T-helper 1 cell treated with Interleukin-12 subunit alpha and Interleukin-12 subunit beta and Interleukin-4 antibody, amounts not matched to agents 30 ng/mL and 1 ng/mL, for 36 hours (primary cell): Measurements from ENCODE around the gene LRBA. TPM values are rescaled to one million over a fixed set of nuclear protein-coding genes. Genes with fewer than 3 reads are reported as not detected.
"Not testable (repeated sequence)": the region's sequence is repeated elsewhere in the genome, so short reads cannot be mapped to it uniquely, and the experiment has no call there.

Experiments used
- intact Hi-C: fragments of 100-400 bp; cut with micrococcal nuclease; formaldehyde crosslinking; loops from one replicate; pipeline ENCODE4 v1.15.1; 2024
- total RNA-seq: library from RNA; stranded (reverse); gene quantifications from 2 replicates; pipeline ENCODE4 v1.2.3, GENCODE V29; 2022

LRBA gene
- total RNA-seq, 1 donor from 2014 or later, result 49.3 TPM

DNA sequence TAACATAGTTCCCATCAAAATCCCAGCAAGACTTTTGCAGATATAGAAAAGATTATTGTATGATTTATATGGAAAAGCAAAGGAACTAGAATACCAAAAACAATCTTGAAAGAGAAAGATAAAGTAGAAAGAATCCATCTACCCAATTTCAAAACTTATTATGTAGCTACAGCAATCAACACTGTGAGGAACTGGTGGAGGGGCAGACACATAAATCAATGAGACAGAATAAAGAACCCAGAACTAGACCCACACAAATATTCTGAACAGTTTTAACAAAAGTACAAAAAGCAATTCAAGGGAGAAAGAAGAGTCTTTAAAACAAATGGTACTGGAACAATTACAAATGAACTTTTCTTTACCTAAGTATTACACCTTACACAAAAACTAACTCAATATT is 67.0 kb downstream of the LRBA start:
- intact Hi-C loops, result no loop called here

DNA sequence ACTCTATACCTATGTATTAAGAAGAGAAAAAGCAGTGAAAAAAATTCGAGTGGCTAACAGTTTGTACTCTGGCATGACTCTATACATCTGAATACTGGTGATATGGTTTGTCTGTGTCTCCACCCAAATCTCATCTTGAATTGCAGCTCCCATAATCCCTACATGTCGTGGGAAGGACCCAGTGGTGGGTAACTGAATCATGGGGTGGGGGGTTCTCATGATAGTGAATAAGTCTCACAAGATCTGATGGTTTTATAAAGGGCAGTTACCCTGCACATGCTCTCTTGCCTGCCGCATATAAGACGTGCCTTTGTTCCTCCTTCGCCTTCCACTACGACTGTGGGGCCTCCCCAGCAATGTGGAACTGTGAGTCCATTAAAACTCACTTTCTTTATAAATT is 70.4 kb downstream of the LRBA start:
- intact Hi-C loops, result no loop called here

DNA sequence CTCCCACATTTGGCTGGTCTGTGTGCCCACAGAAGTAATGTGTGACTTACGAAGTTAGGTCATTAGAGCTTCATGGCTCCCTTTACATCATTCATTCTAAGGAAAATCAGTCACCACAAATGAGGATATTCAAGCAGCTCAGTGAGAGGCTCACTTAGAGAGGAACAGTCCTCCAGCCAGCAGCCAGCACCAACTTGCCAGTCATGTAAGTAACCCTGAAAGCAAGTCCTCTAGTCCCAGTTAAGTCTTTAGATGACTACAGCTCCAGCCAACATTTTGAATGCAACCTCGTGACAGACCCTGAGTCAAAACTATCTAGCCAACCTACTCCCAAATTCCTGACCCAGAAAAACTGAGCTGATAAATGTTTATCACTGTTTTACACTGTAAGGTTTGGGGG is 71.3 kb downstream of the LRBA start:
- intact Hi-C loops, result no loop called here

DNA sequence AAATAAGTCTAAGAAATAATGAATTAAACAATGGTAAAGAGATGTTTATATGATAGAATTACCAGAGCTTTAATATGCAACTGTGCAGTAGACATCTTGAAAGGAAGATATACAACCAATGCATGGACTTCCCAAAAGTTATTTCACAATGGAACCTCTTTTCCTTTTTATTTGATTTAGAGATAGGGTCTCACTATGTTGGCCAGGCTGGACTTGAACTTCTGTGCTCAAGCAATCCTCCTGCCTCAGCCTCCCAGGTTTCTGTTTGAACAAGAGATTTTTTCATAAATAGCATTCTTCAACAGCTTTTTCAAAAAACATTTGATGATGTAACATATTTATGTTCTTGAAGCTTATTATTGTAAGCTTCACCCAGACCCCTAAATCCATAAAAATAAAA is 72.0 kb downstream of the LRBA start:
- intact Hi-C loops, result no loop called here

DNA sequence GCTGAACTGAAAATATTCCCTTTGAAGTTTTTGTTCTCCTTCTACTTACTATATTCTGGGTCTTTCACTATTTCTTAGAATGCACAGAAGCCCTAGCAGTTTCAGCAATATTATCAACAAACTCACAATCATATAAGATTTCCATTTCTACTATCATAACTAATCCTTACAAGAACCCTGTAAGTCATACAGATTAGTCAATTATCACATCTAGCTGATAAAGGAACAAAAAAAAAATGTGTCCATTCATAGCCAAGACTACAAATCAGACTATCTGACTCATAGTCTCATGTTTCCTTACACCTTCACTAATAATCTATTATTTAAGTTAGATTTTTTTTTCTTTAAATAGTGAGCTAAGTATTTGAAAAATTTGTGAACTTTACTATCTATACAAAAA is 72.5 kb downstream of the LRBA start:
- intact Hi-C loops, result no loop called here

DNA sequence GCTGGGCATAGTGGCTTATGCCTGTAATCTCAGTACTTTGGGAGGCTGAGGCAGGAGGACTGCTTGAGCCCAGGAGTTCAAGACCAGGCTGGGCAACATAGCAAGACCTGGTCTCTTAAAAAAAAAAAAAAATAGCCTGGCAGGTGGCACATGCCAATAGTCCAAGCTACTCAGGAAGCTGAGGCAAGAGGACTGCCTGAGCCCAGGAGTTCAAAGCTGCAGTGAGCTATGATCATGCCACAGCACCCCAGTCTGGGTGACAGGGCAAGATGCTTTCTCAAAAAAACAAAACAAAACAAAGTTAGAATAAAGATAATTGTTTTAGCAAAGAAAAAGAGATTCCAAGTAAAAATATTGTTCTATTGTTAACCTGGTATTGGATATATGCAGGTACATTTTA is 75.0 kb downstream of the LRBA start:
- intact Hi-C loops, result no loop called here

DNA sequence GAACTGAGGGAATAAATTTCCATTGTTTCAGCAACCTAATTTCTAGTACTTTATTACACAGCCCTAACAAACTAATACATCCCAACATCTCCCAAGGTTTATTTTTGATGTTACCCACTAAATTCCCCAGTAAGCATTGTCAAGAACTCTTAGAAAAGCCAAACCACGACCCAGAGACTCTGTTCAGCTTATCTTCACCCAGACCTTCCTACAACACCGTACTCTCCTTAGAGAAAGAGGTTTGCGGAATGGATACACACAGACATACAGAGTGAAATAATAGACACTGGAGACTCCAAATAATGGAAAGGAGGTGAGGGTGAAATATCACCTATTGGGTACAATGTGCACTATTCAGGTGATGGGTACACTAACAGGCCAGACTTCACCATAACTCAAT is 75.6 kb downstream of the LRBA start:
- intact Hi-C loops, result no loop called here

DNA sequence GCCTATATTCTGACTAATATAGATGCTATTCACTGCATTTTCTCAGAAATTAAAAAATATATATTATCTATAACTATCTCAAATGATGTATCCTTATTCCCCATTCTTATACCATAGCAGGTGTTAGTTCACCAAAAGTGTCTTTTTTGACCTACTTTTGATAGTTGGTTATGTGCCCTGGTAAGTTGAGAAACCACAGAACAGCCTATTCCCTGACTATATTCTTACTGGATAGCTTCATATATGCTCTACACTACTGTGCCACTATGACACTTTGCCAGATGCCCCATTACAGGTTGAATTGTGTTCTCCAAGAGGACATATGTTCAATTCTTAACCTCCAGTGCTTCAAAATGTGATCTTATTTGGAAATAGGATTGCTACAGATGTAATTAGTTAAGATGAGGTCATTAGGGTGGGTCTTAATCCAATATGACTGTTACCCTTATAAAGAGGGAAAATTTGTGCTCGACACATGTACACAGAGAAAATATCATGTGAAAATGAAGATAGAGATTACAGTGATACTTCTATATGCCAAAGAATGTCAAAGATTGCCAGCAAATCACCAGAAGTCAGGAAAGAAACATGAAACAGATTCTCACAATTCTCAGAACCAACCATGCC is 76.1 kb downstream of the LRBA start:
- intact Hi-C loops, result no loop called here

DNA sequence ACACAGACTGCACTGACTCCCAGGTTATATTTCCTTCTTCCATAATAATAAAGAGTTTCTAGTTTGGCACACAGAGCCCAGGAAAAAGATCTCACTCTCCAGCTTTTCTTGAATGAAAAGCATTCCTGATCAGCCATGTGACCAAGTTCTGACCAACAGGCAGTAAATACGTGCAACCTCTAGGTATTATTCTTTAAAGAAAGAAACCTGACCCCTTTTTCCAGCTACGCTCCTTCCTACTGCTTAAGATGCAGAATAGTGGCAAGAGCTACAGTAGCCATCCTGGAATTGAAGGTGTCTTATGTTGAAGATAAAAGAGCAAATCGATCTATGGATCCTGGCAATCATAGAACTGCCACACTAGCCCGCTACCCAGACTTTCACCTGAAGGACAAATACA is 76.7 kb downstream of the LRBA start:
- intact Hi-C loops, result no loop called here

DNA sequence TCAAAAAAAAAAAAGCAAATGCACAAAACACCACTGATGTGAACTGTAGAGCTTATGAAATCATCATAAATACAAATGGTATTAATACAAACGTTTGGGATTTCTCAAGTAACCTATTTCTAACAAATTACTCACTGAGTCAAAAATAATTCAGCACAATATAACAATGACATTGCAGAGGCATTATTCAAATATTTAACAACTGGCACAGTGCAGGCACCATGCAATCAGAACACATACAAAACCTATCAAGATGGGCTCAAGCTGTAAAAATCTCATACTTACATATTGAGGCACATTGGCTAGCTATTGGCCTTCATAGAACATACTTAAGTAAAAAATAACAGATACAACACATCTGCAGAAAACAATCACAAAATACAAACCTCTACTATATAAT is 81.1 kb downstream of the LRBA start:
- intact Hi-C loops, result no loop called here

DNA sequence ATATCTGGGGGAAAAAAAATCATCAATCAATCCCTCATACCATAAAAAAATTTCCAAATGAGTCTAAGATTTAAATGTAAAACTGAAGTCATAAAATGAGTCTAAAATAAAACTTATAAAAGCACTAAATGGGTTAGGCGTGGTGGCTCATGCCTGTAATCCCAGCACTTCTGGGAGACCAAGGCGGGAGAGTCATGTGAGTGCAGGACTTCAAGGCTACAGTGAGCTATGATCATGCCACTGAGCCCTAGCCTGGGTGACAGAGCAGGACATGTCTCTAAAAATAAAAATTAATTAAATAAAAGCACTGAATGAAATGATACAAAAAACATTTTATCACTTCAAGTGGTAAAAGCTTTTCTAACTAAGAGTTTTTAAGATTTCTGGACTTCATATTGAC is 83.3 kb downstream of the LRBA start:
- intact Hi-C loops, result no loop called here

DNA sequence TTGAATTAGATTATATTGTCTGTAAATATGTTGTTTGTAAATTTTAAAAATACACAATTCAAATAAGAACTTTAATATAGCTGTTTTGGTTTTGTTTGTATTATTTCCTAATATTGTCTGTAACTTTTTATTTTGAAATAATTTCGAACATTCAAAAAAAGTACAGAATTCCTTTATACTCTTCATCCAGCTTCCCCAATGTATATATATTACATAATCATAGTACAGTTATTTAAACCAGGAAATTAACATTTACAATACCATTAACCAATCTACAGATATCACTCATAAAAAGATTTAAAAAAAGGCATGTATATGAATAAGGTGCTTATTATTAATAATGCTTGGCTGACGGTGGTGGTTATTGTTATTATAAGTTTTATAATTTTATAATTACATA is 84.1 kb downstream of the LRBA start:
- intact Hi-C loops, result no loop called here

DNA sequence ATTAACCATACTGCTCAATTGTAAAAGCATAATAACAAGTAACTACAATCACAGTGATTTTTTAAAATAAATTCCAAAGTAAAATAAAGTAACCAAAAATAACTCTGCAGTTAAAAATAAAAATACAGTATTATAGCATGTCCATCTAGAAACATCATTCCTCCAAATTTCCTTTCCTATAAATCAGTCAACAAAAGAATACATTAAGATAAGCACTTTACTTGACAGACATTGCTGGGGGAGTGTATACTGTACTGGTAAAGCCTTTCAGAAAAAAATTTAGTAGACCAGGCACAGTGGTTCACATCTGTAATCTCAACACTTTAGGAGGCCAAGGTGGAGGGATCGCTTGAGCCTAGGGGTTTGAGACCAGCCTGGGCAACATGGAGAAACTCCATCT is 91.1 kb downstream of the LRBA start:
- intact Hi-C loops, result no loop called here

DNA sequence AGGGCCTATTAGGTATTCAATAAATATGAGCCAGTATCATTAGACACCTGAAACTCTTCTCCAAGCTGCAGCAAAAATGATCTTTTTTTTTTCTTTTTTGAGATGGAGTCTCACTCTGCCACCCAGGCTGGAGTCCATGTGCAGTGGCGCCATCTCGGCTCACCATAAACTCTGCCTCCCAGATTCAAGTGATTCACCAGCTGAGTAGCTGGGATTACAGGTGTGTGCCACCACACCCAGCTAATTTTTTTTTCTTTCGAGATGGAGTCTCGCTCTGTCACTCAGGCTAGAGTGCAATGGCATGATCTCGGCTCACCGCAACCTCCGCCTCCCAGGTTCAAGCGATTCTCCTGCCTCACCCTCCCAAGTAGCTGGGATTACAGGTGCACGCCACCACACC is 93.6 kb downstream of the LRBA start:
- intact Hi-C loops, result not testable (repeated sequence)

DNA sequence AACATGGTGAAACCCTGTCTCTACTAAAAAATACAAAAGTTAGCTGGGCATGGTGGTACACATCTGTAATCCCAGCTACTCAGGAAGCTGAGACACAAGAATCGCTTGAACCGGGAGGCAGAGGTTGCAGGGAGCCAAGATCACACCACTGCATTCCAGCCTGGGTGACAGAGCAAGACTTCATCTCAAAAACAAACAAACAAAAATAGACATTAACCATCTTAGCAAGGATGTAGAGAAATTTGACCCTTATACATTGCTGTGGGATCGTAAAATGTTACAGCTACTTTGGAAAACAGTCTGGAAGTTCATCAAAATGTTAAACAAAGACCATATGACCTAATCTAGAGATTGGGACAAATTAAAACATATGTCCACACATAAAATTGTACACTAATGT is 96.5 kb downstream of the LRBA start:
- intact Hi-C loops, result not testable (repeated sequence)

DNA sequence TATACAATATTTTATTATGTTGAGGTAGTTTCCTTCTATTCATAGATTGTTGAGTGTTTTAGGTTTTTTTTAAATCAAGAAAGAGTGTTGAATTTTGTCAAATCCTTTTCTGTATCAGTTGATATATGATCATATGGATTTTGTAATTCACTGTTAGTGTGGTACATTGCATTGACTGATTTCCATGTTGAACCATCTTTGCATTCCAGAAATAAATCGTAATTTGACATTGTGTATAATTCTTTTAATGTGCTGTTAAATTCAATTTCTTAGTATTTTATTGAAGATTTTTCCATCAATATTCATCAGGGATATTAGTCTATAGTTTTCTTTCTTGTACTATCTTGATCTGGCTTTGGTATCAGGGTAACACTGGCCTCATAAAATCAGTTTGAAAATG is 103.8 kb downstream of the LRBA start:
- intact Hi-C loops, result no loop called here

DNA sequence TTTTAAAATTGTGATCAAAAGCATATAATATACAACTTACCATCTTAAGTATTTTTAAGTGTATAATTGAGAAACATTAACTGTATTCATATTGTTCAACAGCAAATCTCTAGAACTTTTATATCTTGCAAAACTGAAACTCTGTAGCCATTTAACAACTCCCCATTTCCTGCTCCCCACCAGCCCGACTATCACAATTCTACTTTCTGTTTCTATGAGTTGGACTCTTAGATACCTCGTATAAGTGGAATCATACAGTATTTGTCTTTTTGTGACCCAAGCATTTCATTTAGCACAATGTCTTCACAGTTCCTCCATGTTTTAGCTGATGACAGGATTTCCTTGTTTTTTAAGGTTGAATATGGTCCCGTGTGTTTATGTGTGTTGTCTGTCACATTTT is 106.0 kb downstream of the LRBA start:
- intact Hi-C loops, result no loop called here

DNA sequence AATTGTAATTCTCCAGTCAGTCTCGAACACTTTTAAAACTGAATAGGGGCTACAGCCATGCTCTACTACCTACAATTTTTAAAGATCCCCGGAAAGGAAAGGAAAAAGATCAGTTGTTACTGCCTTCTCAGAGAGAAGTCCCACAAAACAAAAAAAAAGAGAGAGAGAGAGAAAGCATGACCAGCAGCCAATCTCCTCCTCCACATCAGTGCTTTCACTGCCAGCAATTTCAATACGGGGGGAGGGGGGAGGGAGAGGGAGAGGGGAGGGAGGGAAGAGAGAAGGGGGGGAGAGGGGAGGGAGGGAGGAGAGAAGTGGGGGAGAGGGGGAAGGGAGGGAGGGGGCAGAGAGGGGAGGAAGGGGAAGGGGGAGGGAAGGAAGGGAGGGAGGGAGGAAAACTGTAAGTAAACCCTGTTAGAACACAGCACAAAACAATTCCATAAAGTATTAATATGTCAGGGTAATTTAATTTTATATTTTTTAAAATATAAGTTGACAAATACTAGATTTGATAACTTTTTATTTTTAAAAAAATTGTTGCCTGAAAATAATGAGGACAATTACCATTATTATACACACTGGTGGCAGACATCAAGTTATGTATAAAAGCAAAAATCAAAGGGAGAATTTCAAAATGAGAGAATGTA is 108.0 kb downstream of the LRBA start:
- intact Hi-C loops, result no loop called here

DNA sequence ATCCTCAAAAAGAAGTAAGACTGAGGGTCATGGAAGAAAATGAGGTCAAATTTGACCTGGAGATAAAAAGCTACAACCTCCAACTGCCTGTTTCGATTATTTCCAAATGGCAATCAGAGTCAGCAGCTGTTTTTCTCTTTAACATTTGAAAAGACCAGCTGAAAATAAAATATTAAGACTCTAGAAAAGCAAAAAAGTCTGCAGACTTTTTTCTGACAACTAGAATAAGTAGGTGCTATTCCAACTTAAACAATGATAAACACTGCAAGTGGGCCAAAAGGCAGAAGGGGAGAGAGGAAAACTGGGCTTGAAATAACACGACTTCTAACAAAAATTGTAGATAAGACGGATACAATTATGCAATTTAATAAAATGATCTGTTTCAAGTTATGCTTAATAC is 110.4 kb downstream of the LRBA start:
- intact Hi-C loops, result no loop called here

DNA sequence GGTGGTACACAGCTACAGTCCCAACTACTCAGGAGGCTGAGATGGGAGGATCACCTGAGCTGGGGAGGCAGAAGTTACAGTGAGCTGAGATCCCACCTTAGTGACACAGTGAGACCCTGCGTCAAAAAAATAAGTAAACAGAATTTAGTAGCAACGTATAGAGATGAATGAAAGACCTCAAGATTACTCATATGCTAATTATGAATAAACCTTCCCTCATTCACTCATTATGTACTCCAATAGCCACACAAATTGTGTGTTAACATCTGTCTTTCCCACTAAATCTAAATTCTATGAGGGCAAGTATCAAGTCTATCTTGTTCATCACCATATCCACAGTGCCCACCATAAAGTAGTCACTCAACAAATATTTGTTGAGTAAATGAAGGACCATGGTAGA is 111.5 kb downstream of the LRBA start:
- intact Hi-C loops, result no loop called here

DNA sequence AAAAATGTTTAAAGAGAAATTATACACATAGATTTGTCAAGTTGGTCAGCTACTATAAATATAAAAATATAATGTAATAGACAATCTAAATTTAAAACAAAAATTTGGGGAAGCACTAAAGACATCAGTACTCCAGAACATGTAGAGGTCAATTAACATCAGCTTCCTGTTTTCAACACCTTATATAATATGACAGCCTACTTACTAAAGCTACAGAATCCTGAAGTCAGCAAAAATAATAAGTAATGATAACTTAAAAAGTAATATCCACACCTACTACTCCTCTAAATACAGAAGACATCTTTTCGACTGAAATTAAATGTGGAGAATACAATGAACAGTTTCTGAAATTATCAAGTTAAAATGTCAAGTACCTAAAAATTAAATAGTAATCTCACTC is 118.6 kb downstream of the LRBA start:
- intact Hi-C loops, result no loop called here

DNA sequence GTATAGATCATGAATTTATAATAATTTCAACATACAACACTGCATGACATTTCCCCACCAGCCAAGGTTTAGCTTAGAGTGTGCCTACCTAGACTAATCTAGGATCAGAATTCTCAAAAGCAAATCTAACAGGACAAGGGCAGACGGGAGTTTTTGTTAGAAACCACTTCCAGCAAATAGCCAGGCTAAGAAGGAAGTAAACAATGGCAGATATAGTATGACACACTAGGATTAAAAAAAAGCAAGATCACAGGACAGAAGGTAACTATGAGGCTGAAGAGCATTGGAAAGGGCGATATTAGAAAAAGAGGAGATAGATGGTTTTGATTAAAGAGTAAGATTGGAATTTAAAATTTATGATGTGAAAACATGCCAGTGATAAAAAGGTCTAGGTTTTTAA is 124.8 kb downstream of the LRBA start:
- intact Hi-C loops, result no loop called here

DNA sequence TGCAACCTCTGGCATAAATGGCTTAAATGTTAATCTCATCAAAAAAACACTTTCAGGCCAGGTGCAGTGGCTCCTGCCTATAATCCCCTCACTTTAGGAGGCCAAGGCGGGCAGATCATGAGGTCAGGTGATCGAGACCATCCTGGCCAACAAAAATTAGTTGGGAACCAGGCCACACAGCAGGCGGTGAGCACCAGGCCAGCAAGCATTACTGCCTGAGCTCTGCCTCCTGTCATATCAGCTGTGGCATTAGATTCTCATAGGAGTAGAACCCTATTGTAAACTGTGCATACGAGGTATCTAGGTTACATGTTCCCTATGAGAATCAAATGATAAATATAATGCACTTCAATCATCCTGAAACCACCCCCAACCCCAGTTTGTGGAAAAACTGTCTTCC is 125.8 kb downstream of the LRBA start:
- intact Hi-C loops, result no loop called here

DNA sequence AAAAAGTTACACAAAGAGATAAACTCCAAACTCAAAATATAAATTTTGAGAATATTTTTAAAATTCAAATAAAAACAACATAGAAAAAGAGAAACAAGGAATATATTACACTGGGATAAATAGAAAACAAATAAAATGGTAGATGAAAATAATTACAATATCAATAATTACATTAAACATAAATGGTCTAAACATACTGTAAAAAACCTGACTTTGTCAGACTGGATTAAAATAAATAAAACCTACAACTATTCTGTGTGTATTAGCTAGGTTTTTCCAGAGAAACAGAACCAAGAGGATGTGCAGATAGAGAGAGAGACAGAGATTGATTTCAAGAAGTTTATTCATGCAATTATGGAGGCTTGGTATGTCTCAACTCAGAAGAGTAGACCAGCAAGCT is 126.5 kb downstream of the LRBA start:
- intact Hi-C loops, result no loop called here
